Measurements from ENCODE around the gene ERBB4.

GRCh38 chr2:212535996-212536816 is 2.4 kb downstream of the ERBB4 start:
- TF ChIP-seq EZH2 (IDR thresholded peaks at IDR 0.05; ENCODE audit: insufficient read depth, low read length), result no peak
- TF ChIP-seq CTCF (IDR thresholded peaks at IDR 0.05; ENCODE audit: insufficient read depth, low read depth, low read length), result no peak

Data from astrocyte (in vitro differentiated cells and primary cell).